ENCODE results near the gene MAT2A. TPM values are rescaled to one million over a fixed set of nuclear protein-coding genes. Genes with fewer than 3 reads are reported as not detected.

Gene MAT2A
- total and polyA plus RNA-seq, 2 of the 8 experiments (the other 6 are each of a cell fraction or from before 2014, with no cell fraction given): 255 to 307 TPM

GRCh38 chr2:85541262-85541661, 2.3 kb downstream of the MAT2A start (continued):
- no peak for TF ChIP-seq SRF (IDR thresholded peaks at IDR 0.05; ENCODE audit: low read depth, low read length)
- no peak for TF ChIP-seq CBX5 (IDR thresholded peaks at IDR 0.05; ENCODE audit: low read depth, low read length)
- no peak for TF ChIP-seq YY1 (IDR thresholded peaks at IDR 0.05; ENCODE audit: low read depth, low read length)
- TF ChIP-seq EP300 (IDR thresholded peaks at IDR 0.05; ENCODE audit: borderline replicate concordance in 1 of 2, low read depth in 2 of 2, low read length in 2 of 2): no peak
- TF ChIP-seq RXRA (IDR thresholded peaks at IDR 0.05; ENCODE audit: insufficient read depth, low read depth, low read length): no peak
- no peak for TF ChIP-seq HDAC2 (IDR thresholded peaks at IDR 0.05; ENCODE audit: borderline replicate concordance in 1 of 2, low read depth in 2 of 2, low read length in 2 of 2)
- TF ChIP-seq POU5F1 (IDR thresholded peaks at IDR 0.05; ENCODE audit: low read depth, low read length): no peak

Data from H1 (cell line).